HG03159 (cell line): ENCODE results near the gene TASP1.
"Not testable (repeated sequence)": the region's sequence is repeated elsewhere in the genome, so short reads cannot be mapped to it uniquely, and the experiment has no call there.

Experiments
- ATAC-seq: cut with Tn5 transposase; IDR thresholded peaks from one replicate; pipeline ENCODE4 v1.9.1; 2021; ENCODE audit warnings: mild to moderate bottlenecking, moderate library complexity; ENCODE audit not compliant: unreplicated experiment

TASP1 gene

DNA sequence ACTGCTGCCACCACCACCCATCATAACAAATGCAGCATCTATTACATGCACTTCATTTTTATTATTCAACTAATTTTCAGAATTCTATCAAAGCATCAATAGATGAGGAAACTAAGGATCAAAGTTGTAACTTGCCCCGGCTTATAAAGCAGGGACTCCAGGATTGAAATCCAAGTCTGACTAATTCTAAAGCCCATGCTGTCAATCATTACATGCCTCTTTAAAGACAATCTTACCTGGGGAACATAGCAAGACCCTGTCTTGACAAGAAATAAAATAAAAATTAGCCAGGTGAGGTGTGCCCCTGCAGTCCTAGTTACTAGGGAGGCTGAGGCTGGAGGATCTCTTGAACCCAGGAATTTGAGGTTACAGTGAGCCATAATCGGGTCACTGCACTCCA is 235.3 kb downstream of the TASP1 start:
- ATAC-seq = no peak

DNA sequence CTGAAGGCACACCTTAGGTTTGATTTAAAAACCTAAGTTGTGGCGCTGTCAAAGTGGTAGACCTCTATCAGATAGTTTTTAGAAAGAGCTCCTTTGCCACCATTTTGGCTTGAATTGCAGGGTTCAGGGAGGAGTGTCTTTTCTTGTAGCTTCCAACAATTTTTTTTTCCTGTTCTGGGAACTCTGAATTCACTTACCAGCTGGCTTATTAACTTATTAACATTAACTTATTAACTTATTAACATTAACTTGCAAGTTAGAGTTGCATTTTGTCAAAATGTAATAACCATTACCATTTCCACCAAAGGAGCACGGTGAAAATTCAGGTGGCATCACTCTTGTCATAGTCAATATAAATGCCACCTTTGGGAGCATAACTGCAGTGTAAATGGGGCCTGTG is 235.7 kb downstream of the TASP1 start:
- ATAC-seq = no peak

DNA sequence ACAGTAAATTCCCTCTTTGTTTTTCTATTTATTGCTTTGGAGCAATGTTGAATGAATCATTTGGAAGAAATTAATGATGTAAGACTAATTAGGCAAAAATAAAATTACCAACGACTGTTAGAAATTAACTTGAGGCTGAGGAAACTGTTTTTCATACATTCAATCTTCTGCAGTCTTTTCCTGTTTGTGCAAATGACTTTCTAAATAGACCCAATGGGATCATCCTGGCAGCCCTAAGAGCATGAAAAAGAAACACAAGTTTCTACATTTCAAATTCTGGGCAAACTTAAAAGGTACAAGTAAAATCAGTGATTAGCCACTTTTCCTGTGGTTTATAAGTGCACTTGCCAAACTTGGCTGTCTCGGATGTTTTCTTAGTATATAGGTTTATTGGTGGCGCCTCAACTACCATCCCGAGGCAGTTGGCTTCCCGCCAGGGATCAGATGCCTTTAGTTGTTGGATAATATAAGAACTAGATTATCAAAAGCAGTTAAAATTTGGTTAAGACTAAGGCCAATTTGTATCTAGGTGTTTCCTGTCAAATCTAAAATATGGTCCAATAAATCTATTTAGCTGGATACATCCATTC is 236.5 kb downstream of the TASP1 start:
- no peak for ATAC-seq

DNA sequence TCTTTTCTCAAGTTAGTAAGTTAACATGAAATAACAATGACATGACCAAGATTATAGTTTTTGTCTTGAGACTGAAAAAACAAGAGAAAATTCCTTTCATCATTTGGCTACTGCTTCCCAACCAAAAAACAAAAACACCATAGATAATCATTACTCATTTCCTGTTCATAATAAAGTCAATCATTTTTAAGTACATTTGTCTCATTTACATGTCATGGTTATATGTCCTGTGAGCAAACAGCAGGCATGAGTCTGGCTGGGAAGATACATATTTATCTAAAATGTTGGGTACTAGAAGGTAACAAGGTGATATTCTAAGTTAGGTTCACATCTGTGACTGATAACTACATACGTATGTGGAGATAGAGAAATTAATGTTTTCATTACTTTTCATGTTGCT is 237.1 kb downstream of the TASP1 start:
- ATAC-seq = no peak

DNA sequence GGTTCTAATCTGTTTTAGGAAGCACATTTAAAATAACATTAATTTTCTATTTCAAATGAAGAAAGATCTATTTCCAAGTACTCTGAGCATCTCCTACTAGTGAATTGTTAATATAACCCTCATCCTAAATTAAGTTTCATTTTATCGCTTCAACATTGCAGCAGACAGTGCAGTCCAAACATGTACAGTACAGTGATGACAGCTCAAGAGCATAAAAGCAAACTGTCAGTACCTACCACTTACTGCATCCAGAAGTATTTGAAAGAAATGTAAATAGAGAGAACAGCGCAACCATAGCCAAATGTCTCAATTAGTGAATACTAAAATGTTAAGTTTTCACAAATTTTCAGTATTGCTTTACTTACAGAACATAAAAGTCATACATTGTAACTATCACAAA is 238.3 kb downstream of the TASP1 start:
- no peak for ATAC-seq

DNA sequence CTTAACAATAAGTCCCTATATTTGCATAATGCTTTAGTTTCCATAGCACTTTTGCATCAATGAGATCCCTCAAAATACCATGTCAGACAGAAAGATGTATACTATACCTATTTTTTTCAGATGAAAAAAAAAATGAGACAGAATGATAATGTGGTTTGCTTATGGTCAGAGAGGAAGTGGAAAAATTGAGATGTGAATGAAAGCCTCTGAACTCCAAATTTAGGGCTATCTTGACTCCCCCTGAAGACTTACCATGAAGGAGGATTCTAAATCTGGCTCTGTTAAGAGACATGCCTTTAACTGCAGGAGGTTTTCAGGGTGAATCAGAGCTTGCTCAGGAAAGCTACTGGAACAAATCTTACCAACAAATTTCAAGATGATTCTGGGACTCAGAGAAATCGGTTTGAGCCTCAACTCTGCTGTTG is 241.4 kb downstream of the TASP1 start:
- peak; percentile 43 for ATAC-seq

DNA sequence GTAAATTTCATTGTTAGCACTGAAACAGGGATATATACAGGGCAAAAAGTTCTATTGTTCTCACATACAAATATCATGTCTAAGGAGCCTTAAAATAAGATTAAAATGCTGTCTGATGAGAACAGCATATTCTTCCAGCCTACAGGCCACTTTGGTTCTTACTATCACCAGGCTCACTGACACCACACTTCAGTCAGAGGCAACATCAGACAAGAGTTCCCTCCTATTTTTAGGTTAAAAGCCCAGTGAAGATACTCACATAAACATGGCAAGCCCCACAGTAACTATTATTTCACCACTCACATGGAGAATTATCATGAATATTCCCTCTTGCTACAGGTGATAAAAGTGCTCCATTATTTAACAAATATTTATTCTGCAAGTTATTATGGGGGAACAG is 241.9 kb downstream of the TASP1 start:
- ATAC-seq = no peak

DNA sequence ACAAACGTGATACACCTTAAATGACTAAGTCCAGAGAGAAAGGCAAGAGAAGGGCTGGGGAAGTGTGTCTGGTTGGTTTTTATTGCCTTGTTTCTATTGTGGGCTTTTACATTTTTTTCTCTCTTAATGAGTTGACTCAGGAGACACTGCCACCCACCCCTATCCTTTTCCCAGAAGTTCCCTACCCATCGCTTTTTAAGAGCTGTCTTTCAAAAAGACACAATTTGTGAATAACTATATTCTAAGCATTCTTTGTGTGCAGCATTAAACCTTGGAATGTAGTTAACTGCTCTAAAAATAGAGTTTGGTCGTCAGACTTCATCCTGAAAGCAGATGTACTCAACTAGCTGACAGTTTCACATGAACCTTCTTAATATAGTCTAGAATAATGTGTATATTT is 242.7 kb downstream of the TASP1 start:
- ATAC-seq = no peak

DNA sequence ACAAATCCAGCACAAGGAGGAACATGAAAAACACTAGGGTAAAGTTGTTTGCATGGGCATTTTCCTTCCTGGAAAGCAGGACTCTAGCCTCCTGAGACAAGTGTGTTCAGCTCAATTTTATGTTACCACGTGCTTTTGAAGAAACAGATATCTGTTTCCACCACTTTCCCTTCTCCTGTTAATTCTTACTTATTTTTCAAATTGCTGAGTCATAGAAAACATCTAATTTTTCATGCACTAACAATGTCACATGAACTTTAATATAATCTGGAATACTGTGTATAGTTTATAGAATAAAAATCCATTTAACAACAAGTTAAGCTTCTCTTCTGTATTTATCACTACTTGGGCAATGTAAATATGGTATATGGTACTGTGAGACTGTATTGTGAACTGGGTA is 243.5 kb downstream of the TASP1 start:
- no peak for ATAC-seq

DNA sequence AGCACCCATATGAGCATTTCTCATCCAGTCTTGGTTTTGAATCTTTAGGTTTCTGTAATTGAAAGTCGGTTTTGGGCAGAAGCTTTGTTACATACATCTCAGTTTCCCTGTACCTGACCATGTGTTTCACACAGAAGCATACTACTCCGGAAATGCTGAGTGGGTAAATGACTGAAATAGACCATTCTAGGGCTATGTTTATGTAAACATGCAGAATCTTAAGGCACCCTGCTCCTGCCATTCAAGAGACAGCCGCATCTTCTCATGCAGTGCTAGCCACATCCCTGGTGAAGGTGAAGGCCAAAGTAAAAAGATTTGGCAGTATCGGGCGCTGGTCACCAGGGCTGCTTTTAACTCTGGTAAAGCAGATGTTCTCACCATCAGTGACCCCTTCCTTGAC is 246.3 kb downstream of the TASP1 start:
- ATAC-seq = no peak

DNA sequence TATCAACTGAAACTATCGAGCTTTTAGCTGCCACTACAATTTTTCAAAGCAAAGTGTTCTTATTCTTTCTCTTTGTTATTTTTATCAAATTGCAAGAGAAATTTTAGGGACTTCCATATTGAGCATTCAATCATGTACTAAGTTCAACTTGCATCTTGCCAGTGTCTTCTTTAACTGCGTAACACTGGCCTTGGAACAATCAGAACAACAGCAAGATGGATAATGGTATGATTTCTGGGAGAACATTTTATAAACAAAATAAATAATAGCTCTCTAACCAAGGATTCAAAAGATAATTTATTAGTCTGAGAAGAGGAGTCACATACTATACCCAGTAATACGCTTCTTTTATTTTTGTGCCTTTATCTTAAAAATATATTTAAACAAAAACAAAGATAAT is 249.6 kb downstream of the TASP1 start:
- no peak for ATAC-seq

DNA sequence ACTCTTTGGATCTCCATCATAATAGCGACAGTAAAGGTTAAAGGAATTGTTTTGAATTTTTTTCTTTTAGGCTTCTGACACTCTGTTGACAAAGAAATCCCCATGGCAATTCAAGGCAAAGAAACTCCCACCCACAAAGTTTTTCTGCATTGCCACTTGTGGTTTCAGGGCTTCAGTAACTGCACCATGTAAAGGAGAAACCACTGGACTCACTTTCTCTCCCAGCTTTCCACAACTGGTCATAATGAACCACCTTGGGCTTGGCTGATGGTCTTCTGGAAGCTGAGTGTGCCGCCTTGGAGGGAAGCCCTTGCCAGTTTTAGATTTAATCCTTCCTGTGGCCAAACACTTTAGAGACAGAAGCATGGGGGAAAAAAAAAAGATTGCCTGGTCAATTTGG is 254.6 kb downstream of the TASP1 start:
- no peak for ATAC-seq

DNA sequence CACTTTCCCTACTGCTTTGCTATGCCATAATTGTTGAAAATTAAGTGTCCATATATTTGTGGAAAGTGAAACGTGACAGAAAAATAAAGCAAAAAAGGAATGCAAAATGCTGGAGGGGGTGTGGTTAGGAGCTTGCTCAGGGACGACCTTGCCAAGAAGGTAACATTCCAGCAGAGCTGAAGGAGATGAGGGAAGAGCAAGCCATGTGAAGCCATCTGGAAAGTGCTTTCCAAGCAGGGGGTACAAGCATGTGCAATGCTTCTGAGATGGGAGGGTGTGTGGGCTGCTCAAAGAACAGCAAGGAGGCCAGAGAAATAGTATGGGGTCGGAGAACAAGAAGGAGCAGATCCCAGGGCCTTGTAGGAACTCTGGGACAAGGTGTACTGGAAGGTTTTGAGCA is 255.9 kb downstream of the TASP1 start:
- ATAC-seq = no peak

DNA sequence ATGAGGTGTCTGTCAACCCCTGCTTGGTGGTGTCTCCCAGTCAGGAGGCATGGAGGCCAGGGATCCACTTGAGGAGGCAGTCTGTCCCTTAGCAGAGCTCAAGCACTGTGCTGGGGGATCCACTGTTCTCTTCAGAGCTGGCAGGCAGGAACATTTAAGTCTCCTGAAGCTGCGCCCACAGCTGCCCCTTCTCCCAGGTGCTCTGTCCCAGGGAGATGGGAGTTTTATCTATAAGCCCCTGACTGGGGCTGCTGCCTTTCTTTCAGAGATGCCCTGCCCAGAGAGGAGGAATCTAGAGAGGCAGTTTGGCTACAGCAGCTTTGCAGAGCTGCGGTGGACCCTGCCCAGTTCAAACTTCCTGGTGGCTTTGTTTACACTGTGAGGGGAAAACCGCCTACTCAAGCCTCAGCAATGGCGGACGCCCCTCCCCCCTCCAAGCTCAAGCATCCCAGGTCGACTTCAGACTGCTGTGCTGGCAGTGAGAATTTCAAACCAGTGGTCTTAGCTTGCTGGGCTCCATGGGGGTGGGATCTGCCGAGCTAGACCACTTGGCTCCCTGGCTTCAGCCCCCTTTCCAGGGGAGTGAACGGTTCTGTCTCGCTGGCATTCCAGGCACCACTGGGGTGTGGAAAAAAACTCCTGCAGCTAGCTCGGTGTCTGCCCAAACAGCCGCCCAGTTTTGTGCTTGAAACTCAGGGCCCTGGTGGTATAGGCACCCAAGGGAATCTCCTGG is 258.1 kb downstream of the TASP1 start:
- ATAC-seq = not testable (repeated sequence)

DNA sequence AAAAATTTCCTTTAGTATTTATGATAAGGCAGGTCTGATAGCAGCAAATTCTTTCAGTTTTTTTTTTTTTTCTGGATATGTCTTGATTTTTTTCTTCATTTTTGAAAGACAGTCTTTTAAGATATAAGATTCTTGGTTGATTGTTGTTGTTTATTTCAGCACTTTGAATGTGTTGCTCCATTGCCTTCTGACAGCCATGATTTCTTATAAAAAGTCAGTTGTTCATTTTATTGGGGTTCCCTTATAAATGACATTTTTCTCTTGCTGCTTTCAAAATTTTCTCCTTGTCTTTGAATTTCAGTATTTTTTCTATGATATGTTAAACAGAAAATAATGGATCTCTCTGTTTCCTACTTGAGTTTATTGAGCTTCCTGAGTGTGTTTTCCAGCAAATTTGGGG is 265.3 kb downstream of the TASP1 start:
- no peak for ATAC-seq

DNA sequence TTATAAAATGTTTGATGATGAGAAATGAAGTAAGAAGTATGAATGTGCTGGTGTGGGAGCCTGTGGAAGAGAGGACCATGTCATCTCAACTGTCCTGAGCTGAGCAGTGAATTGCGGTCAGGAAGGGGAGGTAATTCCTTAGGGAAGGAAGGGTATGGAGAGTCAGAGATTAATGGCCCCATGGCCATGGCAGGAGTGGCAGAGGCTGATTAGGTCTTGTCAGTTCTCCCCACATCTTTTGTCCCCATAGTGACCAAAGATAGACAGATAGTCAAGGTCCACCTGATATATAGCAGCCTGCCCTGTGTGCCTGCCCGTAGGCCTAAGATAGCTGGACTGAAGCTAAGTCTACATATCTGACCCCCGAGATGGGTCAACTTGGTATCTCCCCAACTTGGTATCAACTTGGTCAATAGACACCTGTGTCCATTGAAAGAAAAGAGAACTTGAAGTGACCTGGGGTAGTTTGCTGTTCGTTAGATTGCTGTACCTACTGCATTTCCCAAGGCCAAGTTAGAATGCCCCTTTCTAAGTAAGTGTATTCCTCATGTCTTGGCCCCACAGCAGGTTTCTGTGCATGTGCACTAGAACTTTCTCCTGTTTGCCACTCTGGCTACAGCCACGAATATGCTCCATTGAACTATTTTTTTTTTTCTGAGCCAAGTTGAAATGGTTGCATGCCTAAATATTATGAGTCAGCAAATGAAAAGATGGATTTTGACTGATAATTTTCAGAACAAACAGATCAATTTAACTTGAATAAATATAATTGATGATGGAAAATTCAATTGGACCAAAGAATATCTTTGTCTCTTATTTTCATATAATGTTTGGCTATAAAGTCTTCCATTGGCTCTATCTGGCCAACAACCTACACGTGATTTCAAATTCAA is 274.2 kb downstream of the TASP1 start:
- ATAC-seq = no peak

DNA sequence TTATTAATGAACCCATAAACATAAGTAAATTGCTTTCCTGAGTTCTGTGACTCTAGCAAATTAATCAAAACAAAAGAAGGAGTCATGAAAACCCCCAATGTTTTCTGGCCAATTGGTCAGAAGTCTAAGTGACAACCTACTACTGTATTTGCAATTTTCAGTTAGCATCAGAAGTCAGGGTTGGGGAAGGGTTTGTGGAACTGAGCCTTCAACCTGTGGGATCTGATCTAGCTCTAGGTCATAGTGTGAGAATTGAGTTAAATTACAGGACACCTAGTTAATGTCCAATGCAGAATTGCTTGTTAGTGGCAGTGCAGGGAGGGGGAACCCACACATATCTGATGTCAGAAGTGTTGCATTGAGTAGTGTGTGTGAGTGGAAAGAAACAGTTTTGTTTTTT is 275.3 kb downstream of the TASP1 start:
- no peak for ATAC-seq

DNA sequence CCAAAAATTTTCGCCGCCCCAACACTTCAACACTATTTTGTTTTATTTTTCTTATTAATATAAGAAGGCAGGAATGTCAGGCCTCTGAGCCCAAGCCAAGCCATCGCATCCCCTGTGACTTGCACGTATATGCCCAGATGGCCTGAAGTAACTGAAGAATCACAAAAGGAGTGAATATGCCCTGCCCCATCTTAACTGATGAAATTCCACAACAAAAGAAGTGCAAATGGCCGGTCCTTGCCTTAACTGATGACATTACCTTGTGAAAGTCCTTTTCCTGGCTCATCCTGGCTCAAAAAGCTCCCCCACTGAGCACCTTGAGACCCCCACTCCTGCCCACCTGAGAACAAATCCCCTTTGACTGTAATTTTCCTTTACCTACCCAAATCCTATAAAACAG is 276.6 kb downstream of the TASP1 start:
- not testable (repeated sequence) for ATAC-seq

DNA sequence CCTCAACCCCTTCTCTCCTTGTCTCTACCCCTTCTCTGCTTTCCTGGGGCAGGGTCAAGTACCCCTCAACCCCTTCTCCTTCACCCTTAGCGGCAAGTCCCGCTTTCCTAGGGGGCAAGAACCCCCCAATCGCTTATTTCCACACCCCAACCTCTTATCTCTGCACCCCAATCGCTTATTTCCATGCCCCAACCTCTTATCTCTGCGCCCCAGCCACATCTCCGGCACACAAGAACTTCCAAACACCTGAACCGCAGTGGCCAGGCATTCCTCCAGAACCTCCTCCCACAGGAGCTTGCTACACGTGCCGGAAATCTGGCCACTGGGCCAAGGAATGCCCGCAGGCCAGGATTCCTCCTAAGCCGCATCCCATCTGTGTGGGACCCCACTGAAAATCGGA is 279.8 kb downstream of the TASP1 start:
- ATAC-seq = not testable (repeated sequence)

DNA sequence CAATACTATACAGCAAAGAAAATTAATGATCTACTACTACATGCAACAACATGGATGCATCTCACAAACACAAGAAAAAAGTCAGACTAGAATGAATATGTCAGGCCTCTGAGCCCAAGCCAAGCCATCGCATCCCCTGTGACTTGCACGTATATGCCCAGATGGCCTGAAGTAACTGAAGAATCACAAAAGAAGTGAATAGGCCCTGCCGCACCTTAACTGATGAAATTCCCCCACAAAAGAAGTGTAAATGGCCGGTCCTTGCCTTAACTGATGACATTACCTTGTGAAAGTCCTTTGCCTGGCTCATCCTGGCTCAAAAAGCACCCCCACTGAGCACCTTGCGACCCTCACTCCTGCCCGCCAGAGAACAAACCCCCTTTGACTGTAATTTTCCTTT is 280.9 kb downstream of the TASP1 start:
- not testable (repeated sequence) for ATAC-seq

DNA sequence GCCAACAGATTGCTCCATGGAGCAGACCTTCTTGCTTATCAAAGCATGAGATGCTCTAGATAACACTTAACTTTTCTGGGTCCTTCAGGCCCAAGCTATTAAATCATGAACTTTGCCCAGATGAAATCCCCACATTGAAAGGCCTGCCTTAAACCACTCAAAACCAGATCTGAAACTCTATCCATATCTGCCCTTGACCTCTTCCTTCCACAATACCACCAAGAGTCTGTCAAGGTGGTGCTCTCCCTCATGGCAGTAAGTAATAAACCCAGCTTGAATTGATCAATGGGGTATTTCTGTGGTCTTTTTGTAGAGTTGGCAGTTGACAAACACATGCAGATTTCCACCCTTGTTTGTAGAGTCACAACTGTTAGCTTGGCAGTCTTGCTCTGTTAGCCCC is 282.1 kb downstream of the TASP1 start:
- ATAC-seq = no peak

DNA sequence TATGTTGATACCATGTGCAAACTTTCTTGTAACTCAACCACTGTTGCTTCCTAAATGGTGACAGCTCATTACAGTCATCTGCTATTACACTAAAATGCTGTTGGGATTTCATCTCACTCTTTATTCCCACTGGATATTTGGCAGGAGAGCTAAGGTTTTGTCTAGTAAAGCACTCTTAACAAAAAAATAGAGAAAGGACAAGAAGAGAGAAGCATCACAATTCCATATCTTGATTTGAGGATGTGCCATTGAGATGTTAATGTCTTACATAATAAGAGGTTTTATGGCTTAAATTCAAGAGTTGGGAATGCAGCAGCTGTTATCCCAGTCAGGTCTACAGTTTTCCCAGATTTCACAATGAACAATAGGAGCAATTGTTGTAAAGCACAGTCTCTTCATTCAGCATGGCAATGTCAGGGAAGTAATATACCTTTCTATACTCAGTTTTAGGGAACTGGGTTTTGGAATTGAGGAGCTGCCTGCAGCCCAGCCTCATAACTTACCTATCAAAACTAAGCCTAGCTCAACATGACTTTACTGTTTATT is 282.7 kb downstream of the TASP1 start:
- no peak for ATAC-seq
